PFSK-1 (cell line): ENCODE results near the gene C1QTNF3.

Source experiments
- POLR2AphosphoS5 ChIP-seq: IDR thresholded peaks from 2 replicates; pipeline ENCODE4 v1.6.1; 2012; ENCODE audit warnings: low read depth, mild to moderate bottlenecking, control low read depth, low read length, moderate library complexity
- TAF1 ChIP-seq: IDR thresholded peaks from 2 replicates; pipeline ENCODE4 v1.6.1; 2012; ENCODE audit warnings: low read length, control low read depth, borderline replicate concordance; ENCODE audit not compliant: insufficient read depth

DNA sequence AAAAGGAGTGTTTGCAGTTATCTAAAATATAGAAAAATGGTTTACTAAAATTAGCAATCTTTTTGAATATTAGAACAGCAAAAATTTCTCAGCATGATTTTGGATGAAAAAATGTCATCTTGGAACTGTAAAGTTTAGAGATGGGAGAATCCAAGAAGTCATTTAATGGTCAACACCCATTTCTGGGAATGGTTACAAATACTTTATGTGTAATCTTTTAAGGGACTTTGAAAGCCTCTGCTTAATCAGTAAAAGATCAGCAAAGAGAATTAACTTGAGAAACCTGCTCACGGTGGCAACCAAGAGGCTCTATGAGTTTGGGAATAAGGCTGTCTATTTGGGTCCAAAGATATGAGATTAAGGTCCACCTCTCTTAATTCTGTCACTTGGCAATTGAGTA lies 13.0 kb downstream of the C1QTNF3 start:
- TF ChIP-seq POLR2AphosphoS5 = no peak
- no peak for TF ChIP-seq TAF1
